ENCODE measurements around the gene HDAC10. TPM values are rescaled to one million over a fixed set of nuclear protein-coding genes. Genes with fewer than 3 reads are reported as not detected.
"Not testable (repeated sequence)": the region's sequence is repeated elsewhere in the genome, so short reads cannot be mapped to it uniquely, and the experiment has no call there.

The HDAC10 gene
- total RNA-seq, 1 experiment from 2014 or later, result 10.2 TPM

GRCh38 chr22:50273781-50274180, 22.7 kb upstream of the HDAC10 start:
- DNase-seq (ENCODE audit: low read depth, low spot score); in situ Hi-C loops (cut with HindIII; ENCODE audit: low pct_unique_long_range_greater_than_20kb, low sequenced_read_pairs): not testable (repeated sequence)

GRCh38 chr22:50273352-50273751, 22.3 kb upstream of the HDAC10 start:
- in situ Hi-C loops (cut with HindIII; ENCODE audit: low pct_unique_long_range_greater_than_20kb, low sequenced_read_pairs); DNase-seq (ENCODE audit: low read depth, low spot score): not testable (repeated sequence)

GRCh38 chr22:50272044-50272802, 21.2 kb upstream of the HDAC10 start:
- in situ Hi-C loops (cut with HindIII; ENCODE audit: low pct_unique_long_range_greater_than_20kb, low sequenced_read_pairs), result no loop called here
- DNase-seq (ENCODE audit: low read depth, low spot score), result no peak

GRCh38 chr22:50271519-50271970, 20.5 kb upstream of the HDAC10 start:
- in situ Hi-C loops (cut with HindIII; ENCODE audit: low pct_unique_long_range_greater_than_20kb, low sequenced_read_pairs), result no loop called here
- DNase-seq (ENCODE audit: low read depth, low spot score), result peak; percentile 52

- in situ Hi-C loops (cut with HindIII; ENCODE audit: low pct_unique_long_range_greater_than_20kb, low sequenced_read_pairs), result no loop called here
- peak; percentile 26 for DNase-seq (ENCODE audit: low read depth, low spot score)
Measured at GRCh38 chr22:50270666-50271394, 19.8 kb upstream of the HDAC10 start.

- peak; percentile 62 for DNase-seq (ENCODE audit: low read depth, low spot score)
Measured at GRCh38 chr22:50269970-50270665, 19.1 kb upstream of the HDAC10 start, which contains the start of gene MAPK11. Gene MAPK11, minus strand, starts transcription at chr22:50270380. Its CDS starts 88 bp downstream, at chr22:50270292.

GRCh38 chr22:50269573-50269969, 18.5 kb upstream of the HDAC10 start:
- in situ Hi-C loops (cut with HindIII; ENCODE audit: low pct_unique_long_range_greater_than_20kb, low sequenced_read_pairs), result no loop called here
- DNase-seq (ENCODE audit: low read depth, low spot score), result no peak

More at GRCh38 chr22:50269970-50270665, 19.1 kb upstream of the HDAC10 start, which contains the start of gene MAPK11:
- in situ Hi-C loops (cut with HindIII; ENCODE audit: low pct_unique_long_range_greater_than_20kb, low sequenced_read_pairs), result no loop called here

GRCh38 chr22:50268655-50269113, 17.6 kb upstream of the HDAC10 start:
- in situ Hi-C loops (cut with HindIII; ENCODE audit: low pct_unique_long_range_greater_than_20kb, low sequenced_read_pairs), result no loop called here
- no peak for DNase-seq (ENCODE audit: low read depth, low spot score)

- DNase-seq (ENCODE audit: low read depth, low spot score), result peak; percentile 45
Measured at GRCh38 chr22:50267591-50268390, 16.7 kb upstream of the HDAC10 start.

GRCh38 chr22:50266994-50267393, 15.9 kb upstream of the HDAC10 start:
- in situ Hi-C loops (cut with HindIII; ENCODE audit: low pct_unique_long_range_greater_than_20kb, low sequenced_read_pairs), result no loop called here
- DNase-seq (ENCODE audit: low read depth, low spot score), result no peak

More at GRCh38 chr22:50267591-50268390, 16.7 kb upstream of the HDAC10 start:
- in situ Hi-C loops (cut with HindIII; ENCODE audit: low pct_unique_long_range_greater_than_20kb, low sequenced_read_pairs), result no loop called here

- in situ Hi-C loops (cut with HindIII; ENCODE audit: low pct_unique_long_range_greater_than_20kb, low sequenced_read_pairs), result no loop called here
- DNase-seq (ENCODE audit: low read depth, low spot score), result no peak
Measured at GRCh38 chr22:50264946-50265669, 14.0 kb upstream of the HDAC10 start.

GRCh38 chr22:50264104-50264745, 13.2 kb upstream of the HDAC10 start:
- no peak for DNase-seq (ENCODE audit: low read depth, low spot score)
- in situ Hi-C loops (cut with HindIII; ENCODE audit: low pct_unique_long_range_greater_than_20kb, low sequenced_read_pairs), result no loop called here

- in situ Hi-C loops (cut with HindIII; ENCODE audit: low pct_unique_long_range_greater_than_20kb, low sequenced_read_pairs), result no loop called here
- DNase-seq (ENCODE audit: low read depth, low spot score), result no peak
Measured at GRCh38 chr22:50262973-50263617, 12.0 kb upstream of the HDAC10 start.

GRCh38 chr22:50262460-50262911, 11.4 kb upstream of the HDAC10 start:
- no peak for DNase-seq (ENCODE audit: low read depth, low spot score)

GRCh38 chr22:50261615-50262459, 10.8 kb upstream of the HDAC10 start, which contains the start of gene MAPK12:
Gene MAPK12, minus strand, starts transcription at chr22:50261683. Its CDS starts 174 bp downstream, at chr22:50261509.
- in situ Hi-C loops (cut with HindIII; ENCODE audit: low pct_unique_long_range_greater_than_20kb, low sequenced_read_pairs), result no loop called here
- DNase-seq (ENCODE audit: low read depth, low spot score), result no peak

More at GRCh38 chr22:50262460-50262911, 11.4 kb upstream of the HDAC10 start:
- in situ Hi-C loops (cut with HindIII; ENCODE audit: low pct_unique_long_range_greater_than_20kb, low sequenced_read_pairs), result no loop called here
